ENCODE results near the gene ZC3H4. TPM values are rescaled to one million over a fixed set of nuclear protein-coding genes. Genes with fewer than 3 reads are reported as not detected.
"Not testable (repeated sequence)": the region's sequence is repeated elsewhere in the genome, so short reads cannot be mapped to it uniquely, and the experiment has no call there.

Gene ZC3H4
- total RNA-seq, 1 donor from 2014 or later, result 94.7 TPM

DNA sequence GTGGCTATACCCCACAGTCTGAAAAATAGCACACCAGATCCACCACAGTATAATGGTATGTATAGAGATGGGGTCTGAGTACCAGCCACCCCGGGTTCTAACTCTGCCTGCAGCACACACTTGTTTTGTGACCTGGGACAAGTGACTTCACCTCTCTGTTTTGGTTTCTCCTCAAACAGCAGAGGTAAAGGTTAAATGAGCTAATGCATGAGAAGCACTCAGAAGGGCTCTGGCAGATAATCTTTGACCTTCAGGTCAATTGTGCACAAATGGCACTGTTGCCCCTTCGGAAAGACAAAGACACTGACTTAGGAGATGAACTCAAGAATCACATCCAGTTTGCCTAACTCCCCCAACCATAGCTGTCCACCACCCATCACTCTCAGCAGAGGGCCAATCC lies 7.7 kb downstream of the ZC3H4 start:
- Mint-ChIP-seq H3K36me3 (ENCODE audit: insufficient read depth) (peaks cover 15% of the 10 kb centered on the region), H3K27ac (peak overlapping the region; percentile 10)

DNA sequence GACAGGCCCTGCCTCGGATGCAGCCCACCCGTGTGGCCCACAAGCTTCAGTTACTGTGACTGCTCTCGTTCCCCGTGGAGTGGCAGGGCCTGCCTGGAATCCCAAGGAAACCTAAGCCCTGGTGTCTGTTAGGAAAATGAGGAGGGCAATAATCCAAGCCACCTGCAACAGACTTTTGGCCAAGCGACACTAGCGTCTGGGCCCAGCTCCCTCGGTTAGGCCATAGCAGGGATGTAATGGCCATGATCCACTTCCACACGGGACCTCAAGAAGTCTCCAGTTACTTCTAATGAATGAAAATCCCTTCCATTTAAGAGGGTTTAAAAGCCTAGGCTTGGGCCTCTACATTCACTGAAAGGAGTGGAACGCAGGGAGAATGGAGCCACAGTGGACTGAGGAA lies 8.9 kb downstream of the ZC3H4 start:
- TF ChIP-seq, protein P1, sequence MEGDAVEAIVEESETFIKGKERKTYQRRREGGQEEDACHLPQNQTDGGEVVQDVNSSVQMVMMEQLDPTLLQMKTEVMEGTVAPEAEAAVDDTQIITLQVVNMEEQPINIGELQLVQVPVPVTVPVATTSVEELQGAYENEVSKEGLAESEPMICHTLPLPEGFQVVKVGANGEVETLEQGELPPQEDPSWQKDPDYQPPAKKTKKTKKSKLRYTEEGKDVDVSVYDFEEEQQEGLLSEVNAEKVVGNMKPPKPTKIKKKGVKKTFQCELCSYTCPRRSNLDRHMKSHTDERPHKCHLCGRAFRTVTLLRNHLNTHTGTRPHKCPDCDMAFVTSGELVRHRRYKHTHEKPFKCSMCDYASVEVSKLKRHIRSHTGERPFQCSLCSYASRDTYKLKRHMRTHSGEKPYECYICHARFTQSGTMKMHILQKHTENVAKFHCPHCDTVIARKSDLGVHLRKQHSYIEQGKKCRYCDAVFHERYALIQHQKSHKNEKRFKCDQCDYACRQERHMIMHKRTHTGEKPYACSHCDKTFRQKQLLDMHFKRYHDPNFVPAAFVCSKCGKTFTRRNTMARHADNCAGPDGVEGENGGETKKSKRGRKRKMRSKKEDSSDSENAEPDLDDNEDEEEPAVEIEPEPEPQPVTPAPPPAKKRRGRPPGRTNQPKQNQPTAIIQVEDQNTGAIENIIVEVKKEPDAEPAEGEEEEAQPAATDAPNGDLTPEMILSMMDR (IDR thresholded peaks at IDR 0.05; ENCODE audit: unreplicated experiment), result no peak
- no peak overlapping the region for H3K4me3 Mint-ChIP-seq (ENCODE audit: low read depth)
- peaks cover 61% of the 10 kb centered on the region for H3K4me1 Mint-ChIP-seq (ENCODE audit: low read depth)
- no peaks in the 10 kb centered on the region for H3K27me3 Mint-ChIP-seq
- H3K9me3 Mint-ChIP-seq (ENCODE audit: low read depth), result no peaks in the 10 kb centered on the region
- no peak overlapping the region for H3K27ac Mint-ChIP-seq
- peaks cover 9% of the 10 kb centered on the region for H3K36me3 Mint-ChIP-seq (ENCODE audit: insufficient read depth)
- DNase-seq (ENCODE audit: low spot score, unreplicated experiment), result no peak

More for the DNA sequence above, 7.7 kb downstream of the ZC3H4 start:
- H3K4me3 Mint-ChIP-seq (ENCODE audit: low read depth), result no peak overlapping the region
- DNase-seq (ENCODE audit: low spot score, unreplicated experiment), result no peak
- TF ChIP-seq, protein P1 (IDR thresholded peaks at IDR 0.05; ENCODE audit: unreplicated experiment), result no peak
- H3K9me3 Mint-ChIP-seq (ENCODE audit: low read depth), result no peaks in the 10 kb centered on the region
- peaks cover 57% of the 10 kb centered on the region for H3K4me1 Mint-ChIP-seq (ENCODE audit: low read depth)
- H3K27me3 Mint-ChIP-seq, result no peaks in the 10 kb centered on the region

DNA sequence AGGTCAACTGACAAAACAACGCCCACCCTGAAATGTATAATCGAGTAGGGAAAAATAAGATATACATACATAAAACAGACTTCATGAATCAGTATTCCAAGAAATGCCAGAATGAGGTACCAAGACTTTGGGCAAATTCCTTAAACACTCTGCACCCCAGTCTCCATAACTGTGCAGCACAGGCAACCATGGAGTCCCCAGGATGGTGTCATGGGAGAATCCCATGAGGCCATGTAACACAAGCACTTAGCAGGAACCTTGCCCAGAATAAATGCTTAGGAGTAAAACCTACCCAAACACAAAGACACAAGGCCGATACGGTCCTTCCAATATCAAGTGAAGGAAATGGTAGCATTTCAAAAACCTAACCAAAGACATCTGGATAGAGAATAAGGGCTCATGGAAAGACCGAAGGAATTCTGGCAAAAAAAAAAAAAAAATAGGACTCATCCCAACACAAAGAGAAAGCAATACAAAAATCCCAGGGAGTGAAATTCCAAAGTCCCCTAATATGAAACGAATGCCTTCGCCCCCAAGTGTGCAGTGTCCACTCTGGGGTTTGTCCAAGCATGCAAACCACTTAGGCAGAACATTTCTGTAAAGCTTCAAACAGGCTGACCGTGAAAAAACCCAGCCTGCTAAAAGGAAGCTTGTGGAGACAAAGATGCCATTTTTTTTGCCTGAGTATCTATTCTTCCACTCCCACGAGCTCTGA lies 11.1 kb downstream of the ZC3H4 start:
- no peak for DNase-seq (ENCODE audit: low spot score, unreplicated experiment)
- H3K4me3 Mint-ChIP-seq (ENCODE audit: low read depth), result no peak overlapping the region
- H3K4me1 Mint-ChIP-seq (ENCODE audit: low read depth), result peaks cover 54% of the 10 kb centered on the region
- no peaks in the 10 kb centered on the region for H3K27me3 Mint-ChIP-seq
- H3K36me3 Mint-ChIP-seq (ENCODE audit: insufficient read depth), result peaks cover 6% of the 10 kb centered on the region
- no peaks in the 10 kb centered on the region for H3K9me3 Mint-ChIP-seq (ENCODE audit: low read depth)
- TF ChIP-seq, protein P1 (IDR thresholded peaks at IDR 0.05; ENCODE audit: unreplicated experiment), result no peak
- H3K27ac Mint-ChIP-seq, result peak overlapping the region; percentile 37

DNA sequence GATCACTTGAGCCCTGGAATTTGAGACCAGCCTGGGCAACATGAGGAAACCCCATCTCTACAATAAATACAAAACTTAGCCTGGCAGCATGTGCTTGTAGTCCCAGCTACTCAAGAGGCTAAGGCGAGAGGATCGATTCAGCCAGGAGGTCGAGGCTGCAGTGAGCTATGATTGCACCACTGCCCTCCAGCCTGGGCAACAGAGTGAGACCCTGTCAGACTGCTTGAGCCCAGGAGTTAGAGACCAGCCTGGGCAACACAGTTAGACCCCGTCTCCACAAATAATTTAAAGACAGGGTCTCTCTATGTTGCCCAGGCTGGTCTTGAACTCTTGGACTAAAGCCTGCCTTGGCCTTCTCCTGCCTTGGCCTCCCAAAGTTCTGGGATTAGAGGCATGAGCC lies 12.5 kb downstream of the ZC3H4 start:
- H3K9me3 Mint-ChIP-seq (ENCODE audit: low read depth); H3K4me3 Mint-ChIP-seq (ENCODE audit: low read depth); H3K36me3 Mint-ChIP-seq (ENCODE audit: insufficient read depth); DNase-seq (ENCODE audit: low spot score, unreplicated experiment); H3K27me3 Mint-ChIP-seq; H3K27ac Mint-ChIP-seq: not testable (repeated sequence)
- H3K4me1 Mint-ChIP-seq (ENCODE audit: low read depth), result peaks cover 52% of the 10 kb centered on the region

DNA sequence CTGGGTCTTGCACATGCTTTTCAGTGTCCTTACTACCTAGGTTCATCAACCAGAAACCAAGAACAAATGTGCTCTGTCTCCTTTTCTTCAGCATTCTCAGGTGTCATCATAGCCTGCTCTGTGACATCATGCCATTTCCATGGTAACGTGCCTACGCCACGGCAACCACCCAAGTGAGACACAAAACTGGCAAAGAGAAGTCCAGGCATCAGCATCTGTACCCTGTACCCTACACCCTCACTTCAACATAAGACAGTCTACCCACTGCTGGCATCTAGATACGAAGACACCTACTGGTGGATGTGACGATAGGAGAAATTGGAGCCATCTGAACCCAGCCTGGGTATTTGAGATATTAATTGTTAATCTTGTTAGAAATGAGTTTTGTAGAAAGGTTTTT lies 13.3 kb downstream of the ZC3H4 start:
- DNase-seq (ENCODE audit: low spot score, unreplicated experiment), result no peak
- peaks cover 55% of the 10 kb centered on the region for H3K4me1 Mint-ChIP-seq (ENCODE audit: low read depth)
- H3K36me3 Mint-ChIP-seq (ENCODE audit: insufficient read depth), result peaks cover 3% of the 10 kb centered on the region
- no peaks in the 10 kb centered on the region for H3K9me3 Mint-ChIP-seq (ENCODE audit: low read depth)
- peak overlapping the region; percentile 98 for H3K27ac Mint-ChIP-seq
- TF ChIP-seq, protein P1 (IDR thresholded peaks at IDR 0.05; ENCODE audit: unreplicated experiment), result no peak
- H3K4me3 Mint-ChIP-seq (ENCODE audit: low read depth), result no peak overlapping the region
- no peaks in the 10 kb centered on the region for H3K27me3 Mint-ChIP-seq

DNA sequence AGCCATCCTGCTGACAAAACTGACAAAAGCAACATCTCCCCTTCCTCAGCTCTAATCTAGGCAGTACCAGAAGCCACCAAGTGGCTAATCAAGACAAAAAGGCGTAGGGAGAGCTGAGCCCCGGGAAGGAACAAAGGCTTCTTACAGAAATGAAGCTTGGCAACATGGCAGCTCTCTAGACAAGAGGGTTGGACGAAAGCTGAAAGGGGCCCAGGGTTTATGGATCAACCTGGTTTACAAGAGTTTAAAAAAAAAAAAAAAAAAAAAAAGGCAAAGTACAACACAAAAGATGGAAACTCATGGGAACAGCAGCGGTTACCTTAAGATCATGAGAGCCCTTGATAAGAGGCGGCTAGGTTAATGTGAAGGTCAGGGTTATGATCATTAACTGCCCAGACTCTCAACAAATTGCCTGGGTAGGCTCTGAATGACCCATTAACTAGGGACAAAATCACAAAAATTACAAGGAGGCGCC lies 14.0 kb downstream of the ZC3H4 start:
- H3K27ac Mint-ChIP-seq, result peak overlapping the region; percentile 98
- H3K27me3 Mint-ChIP-seq, result no peaks in the 10 kb centered on the region

More for the DNA sequence above, 14.0 kb downstream of the ZC3H4 start:
- no peak for DNase-seq (ENCODE audit: low spot score, unreplicated experiment)
- Mint-ChIP-seq H3K36me3 (ENCODE audit: insufficient read depth) (peaks cover 3% of the 10 kb centered on the region), H3K9me3 (ENCODE audit: low read depth) (no peaks in the 10 kb centered on the region), H3K4me1 (ENCODE audit: low read depth) (peaks cover 57% of the 10 kb centered on the region), H3K4me3 (ENCODE audit: low read depth) (no peak overlapping the region)
- TF ChIP-seq, protein P1 (IDR thresholded peaks at IDR 0.05; ENCODE audit: unreplicated experiment), result no peak

Measured in progenitor cell of endocrine pancreas (in vitro differentiated cells).